K562 (cell line): Measurements from ENCODE around the gene UBE2O. TPM values are rescaled to one million over a fixed set of nuclear protein-coding genes. Genes with fewer than 3 reads are reported as not detected.

Experiments
- BHLHE40 ChIP-seq: IDR thresholded peaks from 2 replicates; pipeline ENCODE4 v1.6.1; 2011; ENCODE audit warnings: low read length, improper control_type of control experiment
- CCNT2 ChIP-seq: IDR thresholded peaks from 2 replicates; pipeline ENCODE4 v1.6.1; 2011; ENCODE audit warnings: borderline replicate concordance, low read depth, mild to moderate bottlenecking, moderate library complexity, mixed read lengths, low read length; ENCODE audit not compliant: insufficient read length; ENCODE audit errors: extremely low read depth
- EP300 ChIP-seq: IDR thresholded peaks from 2 replicates; pipeline ENCODE4 v1.6.1; 2012; ENCODE audit warnings: low read length, improper control_type of control experiment
- FOSL1 ChIP-seq: fragments of 200-800 bp; sonication (Bioruptor generic); conservative IDR thresholded peaks from 2 replicates; pipeline ENCODE4 v1.6.1; 2016; ENCODE audit warnings: missing genetic modification characterization, missing compliant biosample characterization
- MCM5 ChIP-seq: fragments of 450-650 bp; IDR thresholded peaks from 2 replicates; pipeline ENCODE4 v1.6.1; 2016; ENCODE audit warnings: low read depth
- MTA2 ChIP-seq: fragments of 450-650 bp; IDR thresholded peaks from 2 replicates; pipeline ENCODE4 v1.6.1; 2016; ENCODE audit warnings: low read depth
- NFE2 ChIP-seq: IDR thresholded peaks from 2 replicates; pipeline ENCODE4 v1.6.1; 2014; ENCODE audit warnings: antibody characterized with exemption, low read depth
- PTTG1 ChIP-seq: fragments of 450-650 bp; IDR thresholded peaks from 2 replicates; pipeline ENCODE4 v1.6.1; 2016; ENCODE audit warnings: low read depth, mild to moderate bottlenecking, missing genetic modification characterization, missing compliant biosample characterization
- RFX1 ChIP-seq: fragments of 450-650 bp; IDR thresholded peaks from 2 replicates; pipeline ENCODE4 v1.6.1; 2016; ENCODE audit warnings: mild to moderate bottlenecking, moderate library complexity
- SRSF1 ChIP-seq: fragments of 200-400 bp; formaldehyde crosslinking; IDR thresholded peaks from 2 replicates; pipeline ENCODE4 v1.6.1; 2017; ENCODE audit warnings: mild to moderate bottlenecking, low read depth, low read length, moderate library complexity
- TAL1 ChIP-seq: fragments of 450-650 bp; IDR thresholded peaks from 2 replicates; pipeline ENCODE4 v1.6.1; 2016; ENCODE audit warnings: mild to moderate bottlenecking
- TCF3 ChIP-seq: sonication (generic); formaldehyde crosslinking; IDR thresholded peaks from 2 replicates; pipeline ENCODE4 v1.4.0; 2020; ENCODE audit warnings: mild to moderate bottlenecking, missing genetic modification reagents
- TEAD1 ChIP-seq, 2 experiments: fragments of 450-650 bp in 1 of 2; sonication (generic) in 1 of 2; formaldehyde crosslinking; IDR thresholded peaks; 2 replicates each; pipeline versions ENCODE4 v1.4.0 to v1.8.0; 2020 to 2022; ENCODE audit warnings: mild to moderate bottlenecking in 2 of 2, missing genetic modification reagents in 1 of 2
- YY1 ChIP-seq, 3 experiments: IDR thresholded peaks; 2 replicates each; pipeline ENCODE4 v1.6.1; 2011; ENCODE audit warnings: low read length in 2 of 3, mild to moderate bottlenecking in 2 of 3, moderate library complexity in 2 of 3, borderline replicate concordance in 1 of 3, control low read depth in 1 of 3, low read depth in 1 of 3; ENCODE audit not compliant: insufficient read depth in 3 of 3, insufficient replicate concordance in 2 of 3, control insufficient read depth in 1 of 3, insufficient read length in 1 of 3; ENCODE audit errors: extremely low read depth in 1 of 3
- ZFP1 ChIP-seq: fragments of 450-650 bp; formaldehyde crosslinking; IDR thresholded peaks from 2 replicates; pipeline ENCODE4 v1.4.0; 2020; ENCODE audit warnings: mild to moderate bottlenecking, mixed read lengths
- ZNF197 ChIP-seq: fragments of 200-800 bp; sonication (Bioruptor generic); IDR thresholded peaks from 2 replicates; pipeline ENCODE4 v1.6.1; 2016; ENCODE audit warnings: low read depth, missing genetic modification characterization, missing compliant biosample characterization
- ZNF445 ChIP-seq: fragments of 250-450 bp; sonication (Bioruptor Pico); IDR thresholded peaks from 2 replicates; pipeline ENCODE4 v1.4.0; 2020; ENCODE audit warnings: low read depth, mild to moderate bottlenecking, moderate library complexity
- ZNF589 ChIP-seq: fragments of 200-800 bp; sonication (Bioruptor generic); IDR thresholded peaks from 2 replicates; pipeline ENCODE4 v1.6.1; 2016; ENCODE audit warnings: low read depth, missing genetic modification characterization, missing compliant biosample characterization
- ZNF699 ChIP-seq: fragments of 250-450 bp; sonication (Bioruptor Pico); IDR thresholded peaks from 2 replicates; pipeline ENCODE4 v1.8.0; 2021; ENCODE audit warnings: mild to moderate bottlenecking, moderate library complexity; ENCODE audit not compliant: insufficient replicate concordance
- ZNF766 ChIP-seq: fragments of 200-800 bp; sonication (Bioruptor generic); conservative IDR thresholded peaks from 2 replicates; pipeline ENCODE4 v1.6.1; 2016; ENCODE audit warnings: missing genetic modification characterization, missing compliant biosample characterization
- polyA plus RNA-seq, 8 experiments: library from polyadenylated mRNA; depleted of rRNA in 4 of 8; stranded (reverse) in 5 of 8; unstranded in 3 of 8; fragments of >200 nt; fragmentation: Nextera tagmentation in 2 of 8; fragmentation: Illumina TruSeq in 1 of 8; extraction: Ambion mirVana in 2 of 8; extraction: Trizol in 1 of 8; gene quantifications; 2 replicates each; pipeline versions ENCODE4 v1.2.1 to v1.2.3, GENCODE V29; 2011 to 2014; ENCODE audit warnings: inconsistent platforms in 1 of 8, missing spikeins in 1 of 8
- total RNA-seq, 7 experiments: library from RNA; depleted of rRNA in 6 of 7; stranded (reverse); fragments of >200 nt in 6 of 7; fragmentation: Illumina TruSeq in 2 of 7; extraction: Trizol in 2 of 7; gene quantifications; 2 replicates each; pipeline versions ENCODE4 v1.2.1 to v1.2.3, GENCODE V29; 2011 to 2021; ENCODE audit warnings: low replicate concordance in 1 of 7
- TF ChIP-seq, protein P1 (sequence below): fragments of 250-450 bp; sonication (Bioruptor Pico); IDR thresholded peaks from 2 replicates; pipeline ENCODE4 v1.4.0; 2020
- TF ChIP-seq, protein P2 (sequence below): fragments of 250-450 bp; sonication (Bioruptor Pico); IDR thresholded peaks from 2 replicates; pipeline ENCODE4 v1.8.0; 2022; ENCODE audit warnings: moderate library complexity, mild to moderate bottlenecking, inconsistent platforms

The UBE2O gene
- total and polyA plus RNA-seq, 9 of the 15 experiments (the other 6 are each of a cell fraction or from before 2014, with no cell fraction given): 1.6 to 39.7 (median 13.3) TPM

DNA sequence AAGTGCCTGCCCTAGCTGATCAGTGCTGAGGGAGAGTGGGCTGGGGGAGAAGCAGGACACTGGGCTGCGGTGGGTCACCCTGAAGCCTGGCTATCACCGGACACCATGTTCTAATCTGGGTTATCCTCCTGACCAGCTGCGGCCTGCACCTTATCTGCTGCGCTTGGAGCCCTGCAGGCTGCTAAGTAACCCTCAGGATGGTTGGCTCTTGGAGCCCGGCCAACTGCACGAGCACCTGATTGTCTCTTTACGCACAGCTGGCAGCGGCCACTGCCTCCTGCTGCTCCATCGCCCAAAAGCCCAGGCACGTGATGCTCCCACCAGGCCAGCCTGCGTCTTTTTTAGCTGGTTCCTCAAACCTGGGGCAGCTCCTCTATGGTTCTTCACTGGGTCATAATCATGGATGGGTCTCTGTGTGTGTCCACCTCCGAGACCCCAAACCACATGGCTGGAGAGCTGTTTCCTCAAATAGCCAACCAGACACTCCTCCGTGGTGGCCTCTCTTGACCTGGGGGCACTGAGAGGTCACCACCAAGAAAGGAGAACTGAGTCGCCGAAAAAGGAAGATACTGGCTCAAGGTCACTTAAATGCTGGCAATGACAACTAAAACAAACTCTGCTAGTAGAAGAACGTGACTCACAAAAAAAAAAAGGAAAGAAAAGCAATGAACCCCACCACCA lies 46.8 kb downstream of the UBE2O start (continued):
- peak; percentile 99 for TF ChIP-seq ZNF589
- TF ChIP-seq TCF3 (CRISPR knock-in tag): peak; percentile 100
- TF ChIP-seq, protein P1, sequence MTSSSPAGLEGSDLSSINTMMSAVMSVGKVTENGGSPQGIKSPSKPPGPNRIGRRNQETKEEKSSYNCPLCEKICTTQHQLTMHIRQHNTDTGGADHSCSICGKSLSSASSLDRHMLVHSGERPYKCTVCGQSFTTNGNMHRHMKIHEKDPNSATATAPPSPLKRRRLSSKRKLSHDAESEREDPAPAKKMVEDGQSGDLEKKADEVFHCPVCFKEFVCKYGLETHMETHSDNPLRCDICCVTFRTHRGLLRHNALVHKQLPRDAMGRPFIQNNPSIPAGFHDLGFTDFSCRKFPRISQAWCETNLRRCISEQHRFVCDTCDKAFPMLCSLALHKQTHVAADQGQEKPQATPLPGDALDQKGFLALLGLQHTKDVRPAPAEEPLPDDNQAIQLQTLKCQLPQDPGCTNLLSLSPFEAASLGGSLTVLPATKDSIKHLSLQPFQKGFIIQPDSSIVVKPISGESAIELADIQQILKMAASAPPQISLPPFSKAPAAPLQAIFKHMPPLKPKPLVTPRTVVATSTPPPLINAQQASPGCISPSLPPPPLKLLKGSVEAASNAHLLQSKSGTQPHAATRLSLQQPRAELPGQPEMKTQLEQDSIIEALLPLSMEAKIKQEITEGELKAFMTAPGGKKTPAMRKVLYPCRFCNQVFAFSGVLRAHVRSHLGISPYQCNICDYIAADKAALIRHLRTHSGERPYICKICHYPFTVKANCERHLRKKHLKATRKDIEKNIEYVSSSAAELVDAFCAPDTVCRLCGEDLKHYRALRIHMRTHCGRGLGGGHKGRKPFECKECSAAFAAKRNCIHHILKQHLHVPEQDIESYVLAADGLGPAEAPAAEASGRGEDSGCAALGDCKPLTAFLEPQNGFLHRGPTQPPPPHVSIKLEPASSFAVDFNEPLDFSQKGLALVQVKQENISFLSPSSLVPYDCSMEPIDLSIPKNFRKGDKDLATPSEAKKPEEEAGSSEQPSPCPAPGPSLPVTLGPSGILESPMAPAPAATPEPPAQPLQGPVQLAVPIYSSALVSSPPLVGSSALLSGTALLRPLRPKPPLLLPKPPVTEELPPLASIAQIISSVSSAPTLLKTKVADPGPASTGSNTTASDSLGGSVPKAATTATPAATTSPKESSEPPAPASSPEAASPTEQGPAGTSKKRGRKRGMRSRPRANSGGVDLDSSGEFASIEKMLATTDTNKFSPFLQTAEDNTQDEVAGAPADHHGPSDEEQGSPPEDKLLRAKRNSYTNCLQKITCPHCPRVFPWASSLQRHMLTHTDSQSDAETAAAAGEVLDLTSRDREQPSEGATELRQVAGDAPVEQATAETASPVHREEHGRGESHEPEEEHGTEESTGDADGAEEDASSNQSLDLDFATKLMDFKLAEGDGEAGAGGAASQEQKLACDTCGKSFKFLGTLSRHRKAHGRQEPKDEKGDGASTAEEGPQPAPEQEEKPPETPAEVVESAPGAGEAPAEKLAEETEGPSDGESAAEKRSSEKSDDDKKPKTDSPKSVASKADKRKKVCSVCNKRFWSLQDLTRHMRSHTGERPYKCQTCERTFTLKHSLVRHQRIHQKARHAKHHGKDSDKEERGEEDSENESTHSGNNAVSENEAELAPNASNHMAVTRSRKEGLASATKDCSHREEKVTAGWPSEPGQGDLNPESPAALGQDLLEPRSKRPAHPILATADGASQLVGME: peak; percentile 96
- peak; percentile 62; the same call in 1 of the 2 replicates for TF ChIP-seq ZNF445 (CRISPR knock-in tag)
- peak; percentile 62 for TF ChIP-seq RFX1
- TF ChIP-seq, protein P2, sequence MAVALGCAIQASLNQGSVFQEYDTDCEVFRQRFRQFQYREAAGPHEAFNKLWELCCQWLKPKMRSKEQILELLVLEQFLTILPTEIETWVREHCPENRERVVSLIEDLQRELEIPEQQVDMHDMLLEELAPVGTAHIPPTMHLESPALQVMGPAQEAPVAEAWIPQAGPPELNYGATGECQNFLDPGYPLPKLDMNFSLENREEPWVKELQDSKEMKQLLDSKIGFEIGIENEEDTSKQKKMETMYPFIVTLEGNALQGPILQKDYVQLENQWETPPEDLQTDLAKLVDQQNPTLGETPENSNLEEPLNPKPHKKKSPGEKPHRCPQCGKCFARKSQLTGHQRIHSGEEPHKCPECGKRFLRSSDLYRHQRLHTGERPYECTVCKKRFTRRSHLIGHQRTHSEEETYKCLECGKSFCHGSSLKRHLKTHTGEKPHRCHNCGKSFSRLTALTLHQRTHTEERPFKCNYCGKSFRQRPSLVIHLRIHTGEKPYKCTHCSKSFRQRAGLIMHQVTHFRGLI (CRISPR knock-in tag): peak; percentile 89; the same call in 1 of the 2 replicates
- no peak for TF ChIP-seq ZFP1 (CRISPR knock-in tag)
- no peak for TF ChIP-seq PTTG1 (tag)
- TF ChIP-seq SRSF1: no peak
- TF ChIP-seq FOSL1 (tag): peak; percentile 79
- peak; percentile 98 for TF ChIP-seq ZNF766 (CRISPR knock-in tag)
- TF ChIP-seq BHLHE40: peak; percentile 100
- no peak for TF ChIP-seq MCM5
- TF ChIP-seq EP300: peak; percentile 98
- peak; percentile 99 for TF ChIP-seq MTA2
- no peak for TF ChIP-seq ZNF699 (CRISPR knock-in tag)
- peak; percentile 76 for TF ChIP-seq NFE2
- peak in 1 of 3 experiments; percentile 38 for TF ChIP-seq YY1 (IDR thresholded peaks at IDR 0.05; ENCODE audit: borderline replicate concordance in 1 of 3, control insufficient read depth in 1 of 3, extremely low read depth in 1 of 3, insufficient read depth in 3 of 3, insufficient read length in 1 of 3, insufficient replicate concordance in 2 of 3, low read depth in 1 of 3, low read length in 2 of 3)
- peak; percentile 18 to 94; a peak in 3 of 4 replicates for TF ChIP-seq TEAD1 (CRISPR knock-in tag; IDR thresholded peaks at IDR 0.05)
- TF ChIP-seq TAL1: peak; percentile 100
- peak; percentile 98 for TF ChIP-seq ZNF197 (CRISPR knock-in tag)
- peak; percentile 100 for TF ChIP-seq CCNT2
